Cardiac septum (tissue), 1 donor: ENCODE measurements around the gene BABAM2. TPM values are rescaled to one million over a fixed set of nuclear protein-coding genes. Genes with fewer than 3 reads are reported as not detected.
"Not testable (repeated sequence)": the region's sequence is repeated elsewhere in the genome, so short reads cannot be mapped to it uniquely, and the experiment has no call there.

Source experiments
- DNase-seq: peaks from one replicate; pipeline ENCODE4 v3.0.0-alpha.2; 2020; ENCODE audit warnings: low spot score
- intact Hi-C: fragments of 100-400 bp; cut with DNase I; formaldehyde crosslinking; loops from one replicate; pipeline ENCODE4 v1.14.0; 2022
- total RNA-seq: library from RNA; stranded (reverse); fragmentation: NEBNext Ultra II Directional; extraction: Animal tissue kit (Norgen Biotek cat#: 25700); gene quantifications from one replicate; pipeline ENCODE4 v1.2.1, GENCODE V29; 2021
- donor health status: DM: no; HTN: no; CAD: no.

BABAM2 gene
- total RNA-seq, 1 donor from 2014 or later, result 63.4 TPM

DNA sequence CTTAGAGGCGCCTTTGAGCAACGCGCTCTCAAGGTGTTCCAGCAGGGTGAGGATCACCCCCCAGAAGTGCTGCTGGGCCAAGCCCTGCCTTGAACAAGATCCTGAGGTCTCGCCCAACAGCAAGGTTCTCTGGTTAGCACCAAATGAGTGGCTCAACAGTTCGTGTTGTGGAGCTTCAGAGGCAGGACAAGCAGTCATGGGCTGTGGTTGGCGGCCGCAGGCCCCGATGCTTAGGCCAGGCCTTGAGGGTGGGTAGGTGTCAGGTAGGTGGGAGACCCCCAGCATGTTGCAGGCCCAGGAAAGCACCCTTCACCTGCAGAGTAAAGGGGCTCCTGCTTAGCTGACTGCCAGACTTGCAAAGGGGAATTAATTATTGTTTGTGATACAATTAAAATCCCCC lies 431.9 kb downstream of the BABAM2 start:
- no peak for DNase-seq

DNA sequence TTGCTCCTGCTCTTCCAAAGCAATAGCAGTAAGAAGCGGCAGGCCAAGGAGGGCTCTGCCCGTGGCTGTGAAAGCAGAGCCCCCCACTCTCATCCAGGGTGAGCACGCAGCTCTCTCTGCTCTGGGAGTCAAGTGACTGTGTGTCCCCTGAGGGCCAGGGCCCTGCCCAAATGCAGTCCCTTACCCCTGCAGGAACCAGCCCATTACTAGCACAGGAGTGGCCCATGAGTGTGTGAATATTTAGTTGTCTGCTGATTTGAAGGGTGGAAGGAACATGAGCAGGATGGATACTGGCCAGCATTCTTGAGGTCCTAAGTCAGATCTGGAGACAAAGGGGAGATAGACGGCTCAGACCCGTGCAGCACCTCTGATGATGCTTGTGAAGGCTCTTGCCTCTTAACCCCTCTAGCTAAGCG lies 432.5 kb downstream of the BABAM2 start:
- no peak for DNase-seq
- intact Hi-C loops, result no loop called here

More for the DNA sequence above, 431.9 kb downstream of the BABAM2 start:
- intact Hi-C loops, result no loop called here

DNA sequence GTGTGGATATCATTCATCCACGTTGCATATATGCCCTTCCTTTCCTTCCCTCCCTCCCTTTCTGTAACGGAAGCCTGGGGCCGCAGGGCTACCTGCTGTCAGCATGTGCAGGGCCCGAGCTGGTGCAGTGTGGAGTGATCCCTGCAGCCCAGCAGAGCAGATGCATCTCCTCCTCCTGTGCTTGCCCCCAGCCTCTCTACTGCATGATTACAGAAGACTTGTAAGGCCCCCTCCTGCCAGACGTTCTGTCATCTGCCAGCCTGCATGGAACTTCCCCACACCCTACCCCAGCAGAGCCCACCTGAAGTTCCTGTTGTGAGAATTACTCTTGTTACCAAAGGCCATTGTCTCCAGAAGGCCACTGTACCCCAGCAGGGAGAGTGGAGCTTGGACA lies 434.6 kb downstream of the BABAM2 start:
- no peak for DNase-seq
- intact Hi-C loops, result no loop called here

DNA sequence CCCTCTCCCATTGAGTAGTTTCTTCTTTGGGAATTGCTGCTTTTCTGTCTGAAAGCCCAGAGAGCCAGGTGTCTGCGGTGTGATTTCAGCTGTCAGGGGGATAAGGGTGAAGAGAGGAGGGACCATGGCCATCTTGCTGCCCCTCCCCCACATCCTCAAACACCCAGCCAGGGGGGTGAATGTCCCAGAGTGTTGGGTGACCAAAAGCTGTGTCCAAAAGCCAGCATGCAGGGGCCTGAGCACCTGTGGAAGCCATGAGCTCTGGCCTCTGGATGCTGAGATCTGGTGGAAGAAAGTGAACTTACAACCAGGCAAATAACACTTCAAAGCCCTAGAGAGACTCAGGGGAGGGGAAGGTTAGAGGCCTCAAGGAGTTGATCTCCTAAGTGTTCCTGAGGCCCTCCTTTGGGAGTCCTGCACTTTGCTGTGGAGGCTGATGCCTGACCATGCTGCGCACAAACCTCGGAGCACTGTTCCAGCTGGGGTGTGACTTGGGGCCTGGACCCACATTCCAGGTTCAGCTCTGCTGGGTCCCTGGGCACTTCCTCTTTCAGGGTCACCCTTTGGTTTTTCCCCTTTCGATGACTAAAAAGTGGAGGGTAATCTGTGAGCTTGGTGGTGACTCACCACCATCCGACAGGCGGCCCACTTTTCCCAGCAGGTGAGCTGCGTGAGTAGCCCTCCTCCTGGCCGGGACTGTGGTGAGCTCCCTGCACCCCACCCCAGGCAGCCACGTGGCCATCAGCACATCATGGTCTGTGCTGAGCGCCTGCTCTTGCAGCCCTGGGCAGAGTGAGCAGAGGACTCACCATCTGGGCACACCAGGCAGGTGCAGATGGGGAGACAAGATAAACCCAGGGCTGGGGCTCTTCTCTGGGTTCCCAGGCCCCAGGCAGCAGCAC lies 435.3 kb downstream of the BABAM2 start:
- no peak for DNase-seq
- intact Hi-C loops, result no loop called here

DNA sequence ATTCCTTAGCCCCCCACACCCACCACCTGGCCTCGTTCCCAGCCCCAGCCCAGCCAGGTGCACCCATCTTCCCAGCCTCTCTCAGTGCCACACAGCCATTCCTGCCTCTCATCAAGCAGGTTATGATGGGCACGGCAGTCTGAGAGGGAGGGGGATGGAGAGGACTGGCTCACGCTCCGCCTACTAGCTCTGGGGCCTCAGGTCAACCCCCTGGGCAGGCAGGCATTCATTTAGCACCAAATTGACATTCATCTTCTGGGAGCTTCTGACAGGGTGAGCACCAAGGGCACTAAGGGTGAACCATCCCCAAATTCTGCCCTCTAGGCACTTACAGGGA lies 435.9 kb downstream of the BABAM2 start:
- intact Hi-C loops, result no loop called here
- DNase-seq, result no peak

DNA sequence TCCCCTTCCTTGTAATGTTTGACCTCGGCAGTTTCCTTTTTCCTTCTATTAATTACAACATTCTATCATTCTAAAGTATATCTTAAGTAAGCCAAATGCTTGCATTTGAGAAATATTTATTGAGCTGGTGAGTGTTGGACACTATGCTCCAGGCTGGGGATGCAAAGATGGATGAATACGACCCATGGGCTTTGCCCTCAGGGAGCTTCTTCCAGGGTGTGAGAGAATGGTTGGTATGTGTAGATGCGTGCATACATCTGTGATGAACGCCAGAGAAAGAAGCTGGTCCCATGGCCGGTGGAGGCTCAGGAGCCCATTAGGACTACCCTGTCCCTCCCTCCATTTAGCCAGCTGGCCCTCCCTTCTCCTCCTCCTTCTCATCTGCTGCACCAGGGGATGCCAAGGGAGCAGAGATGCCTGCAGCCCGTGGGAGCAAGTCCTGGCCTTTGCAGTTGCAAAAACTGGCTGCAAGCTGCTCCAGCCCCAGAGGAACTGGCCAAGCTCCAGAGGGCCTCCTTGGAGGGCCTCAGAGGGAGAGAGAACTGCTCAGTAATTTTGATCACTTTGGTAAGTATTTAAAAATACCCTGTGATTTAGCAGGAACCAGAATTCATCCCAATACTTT lies 436.5 kb downstream of the BABAM2 start:
- intact Hi-C loops, result no loop called here
- DNase-seq, result peak; percentile 46

DNA sequence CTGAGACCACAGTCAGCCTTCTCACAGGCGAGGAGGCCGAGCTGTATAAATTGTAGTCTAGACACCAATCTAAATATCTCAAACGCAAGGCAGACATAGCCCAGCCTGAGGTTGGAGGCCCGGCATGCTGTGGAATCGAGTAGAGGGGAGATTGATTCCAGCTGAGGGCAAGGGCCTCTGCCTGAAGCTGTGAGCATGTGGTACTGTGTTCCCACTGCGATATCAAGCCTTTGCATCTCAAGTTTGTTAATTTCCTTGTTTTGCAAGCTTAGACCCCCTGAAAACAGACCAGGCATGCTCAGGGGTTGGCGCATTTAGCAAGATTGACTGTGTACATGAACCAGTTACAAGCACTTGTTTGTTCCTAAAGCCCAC lies 437.0 kb downstream of the BABAM2 start:
- peak; percentile 53 for DNase-seq
- intact Hi-C loops, result no loop called here

DNA sequence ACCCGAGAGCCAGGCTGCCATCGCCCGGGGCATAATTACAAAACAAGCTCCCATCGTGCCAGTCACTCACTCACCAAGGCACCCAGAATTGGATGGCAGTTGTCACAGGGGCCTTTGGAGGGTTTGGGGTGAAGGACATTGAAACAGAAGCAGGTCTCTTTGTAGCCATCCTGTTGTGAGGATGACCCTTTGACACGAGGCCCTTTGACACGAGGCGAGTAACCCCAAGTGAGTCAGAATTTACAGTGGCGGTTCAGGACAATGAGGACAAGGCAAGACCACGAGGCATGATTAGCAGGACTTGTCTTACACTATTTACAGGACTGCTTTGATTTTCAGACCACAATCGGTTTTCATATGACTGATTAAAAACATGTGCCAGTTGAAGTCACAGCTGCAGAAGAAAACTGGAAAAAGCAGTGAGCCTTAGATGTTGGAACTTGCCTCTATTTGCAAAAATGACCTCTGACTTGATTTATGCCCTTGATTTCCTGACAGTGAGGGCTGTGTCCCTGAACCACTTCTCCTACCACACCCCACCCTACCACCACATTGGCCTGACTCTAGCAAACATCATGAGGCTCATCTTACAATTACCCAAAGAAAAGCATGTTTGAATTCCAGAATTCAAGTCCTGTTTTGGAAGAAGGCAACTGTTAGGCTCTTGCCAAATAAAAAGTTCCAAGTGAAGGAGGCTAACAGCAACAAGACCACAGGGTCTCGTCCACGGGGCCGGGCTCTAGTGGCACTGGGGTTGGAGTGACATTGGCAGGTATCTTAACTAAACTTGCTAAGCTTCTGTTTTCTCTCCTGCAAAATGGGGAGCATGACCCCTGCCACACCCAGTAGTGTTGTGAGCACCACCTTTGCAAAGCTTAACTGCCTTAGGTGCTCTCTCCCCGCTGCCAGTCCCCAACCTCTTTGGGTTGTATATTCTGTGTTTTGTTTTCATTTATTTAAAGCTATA lies 437.7 kb downstream of the BABAM2 start:
- peak; percentile 54 for DNase-seq
- intact Hi-C loops, result no loop called here

DNA sequence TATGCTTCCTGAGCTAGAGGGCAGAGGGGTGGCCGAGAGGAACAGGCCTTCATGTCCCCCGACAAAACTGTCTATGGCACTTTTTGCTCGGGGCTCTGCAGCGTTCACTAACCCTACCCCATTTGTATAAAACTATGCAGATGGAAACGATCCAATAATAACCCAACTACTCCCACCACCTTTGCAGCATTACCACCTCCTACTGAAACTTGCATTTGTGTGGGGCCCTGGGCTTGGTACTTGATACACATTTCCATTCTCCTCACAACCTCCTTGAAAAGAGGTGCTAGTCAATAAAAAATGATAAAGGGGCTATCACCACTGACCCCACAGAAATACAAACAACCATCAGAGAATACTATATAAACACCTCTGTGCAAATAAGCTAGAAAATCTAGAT lies 438.7 kb downstream of the BABAM2 start:
- peak; percentile 24 for DNase-seq
- intact Hi-C loops, result no loop called here

DNA sequence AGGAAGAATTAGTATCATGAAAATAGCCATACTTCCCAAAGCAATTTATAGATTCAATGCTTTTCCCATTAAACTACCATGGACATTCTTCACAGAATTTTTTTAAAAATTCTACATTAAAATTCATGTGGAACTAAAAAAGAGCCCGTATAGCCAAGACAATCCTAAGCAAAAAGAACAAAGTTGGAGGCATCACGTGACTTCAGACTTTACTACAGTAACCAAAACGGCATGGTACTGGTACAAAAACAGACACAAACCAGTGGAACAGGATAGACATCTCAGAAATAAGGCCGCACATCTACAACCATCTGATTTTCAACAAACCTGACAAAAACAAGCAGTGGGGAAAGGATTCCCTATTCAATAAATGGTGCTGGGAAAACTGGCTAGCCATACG lies 440.2 kb downstream of the BABAM2 start:
- intact Hi-C loops, result not testable (repeated sequence)

DNA sequence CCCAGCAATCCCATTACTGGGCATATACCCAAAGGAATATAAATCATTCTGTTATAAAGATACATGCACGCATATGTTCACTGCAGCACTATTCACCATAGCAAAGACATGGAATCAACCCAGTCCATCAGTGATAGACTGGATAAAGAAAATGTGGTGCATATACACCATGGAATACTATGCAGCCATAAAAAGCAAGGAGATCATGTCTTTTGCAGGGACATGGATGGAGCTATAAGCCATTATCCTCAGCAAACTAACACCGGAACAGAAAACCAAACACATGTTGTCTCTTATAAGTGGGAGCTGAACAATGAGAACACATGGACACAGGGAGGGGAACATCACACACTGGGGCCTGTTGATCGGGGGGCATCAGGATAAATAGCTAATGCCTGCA lies 441.3 kb downstream of the BABAM2 start:
- intact Hi-C loops, result not testable (repeated sequence)
- peak; percentile 27 for DNase-seq

More for the DNA sequence above, 440.2 kb downstream of the BABAM2 start:
- DNase-seq, result not testable (repeated sequence)

DNA sequence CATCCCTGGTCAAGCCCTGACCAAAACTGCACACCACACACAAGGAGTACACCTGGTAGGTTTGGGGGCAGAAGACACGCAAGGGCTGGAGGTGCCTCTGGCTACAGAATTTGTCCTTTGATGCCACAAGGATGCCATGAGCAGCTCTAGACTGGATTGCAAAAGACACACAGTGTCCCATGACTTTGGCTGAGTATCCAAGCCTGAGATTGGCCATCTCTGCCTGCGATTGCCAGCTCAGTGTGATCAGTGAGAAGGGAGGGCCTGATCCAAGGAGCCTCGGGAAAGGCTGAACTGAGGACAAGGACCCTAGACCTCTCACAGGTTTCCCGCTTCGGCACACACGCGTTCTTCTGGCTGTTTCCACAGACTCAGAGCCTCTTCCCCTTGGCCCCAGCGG lies 442.2 kb downstream of the BABAM2 start:
- DNase-seq, result no peak
- intact Hi-C loops, result no loop called here

DNA sequence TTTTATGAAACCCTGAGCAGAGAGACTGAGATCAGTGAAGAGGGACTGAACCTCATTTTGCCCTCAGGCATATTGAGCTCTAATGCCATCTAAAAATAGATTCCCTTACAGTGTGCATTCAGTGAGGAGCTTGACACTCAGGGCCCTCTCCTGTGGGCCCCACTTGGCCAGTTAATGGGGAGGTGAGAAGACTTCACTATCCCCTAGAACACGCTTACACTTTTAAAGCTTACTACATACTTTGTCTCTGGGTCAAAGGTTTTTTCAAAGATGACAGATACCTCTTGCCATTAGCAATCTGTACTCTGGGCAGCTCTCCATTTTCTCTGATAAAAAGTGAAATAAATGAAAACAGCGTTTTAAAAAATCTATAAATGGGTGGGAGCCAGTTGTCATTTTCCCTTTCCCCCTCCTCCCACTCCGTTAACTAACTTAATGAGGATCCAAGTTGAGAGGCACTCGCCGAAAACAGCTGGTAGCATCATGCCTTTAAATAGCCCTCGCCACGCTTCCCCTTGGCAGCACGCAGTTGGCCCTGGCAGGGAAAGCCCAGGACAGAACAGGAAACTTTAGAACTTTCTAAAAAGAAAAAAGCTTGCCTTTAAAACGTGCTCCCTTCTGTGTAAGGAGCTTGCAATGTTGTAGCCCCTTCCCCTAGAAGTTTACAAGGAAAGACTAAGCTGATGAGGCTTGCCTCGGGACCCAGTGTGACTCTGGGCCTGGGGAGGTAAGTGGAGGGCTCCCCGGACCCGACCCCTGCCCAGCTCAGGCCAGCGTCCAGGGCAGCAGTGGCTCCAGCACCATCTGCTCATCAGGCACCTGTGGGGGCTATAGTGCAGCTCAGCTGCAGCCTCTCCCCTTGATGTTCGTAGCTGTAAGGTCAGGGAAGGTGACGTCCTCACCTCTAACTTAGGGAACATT lies 443.3 kb downstream of the BABAM2 start:
- no peak for DNase-seq
- intact Hi-C loops, result loop anchor here (1.0 kb wide), 1 partner anchor 22 kb away; no protein-coding TSS in a partner anchor

DNA sequence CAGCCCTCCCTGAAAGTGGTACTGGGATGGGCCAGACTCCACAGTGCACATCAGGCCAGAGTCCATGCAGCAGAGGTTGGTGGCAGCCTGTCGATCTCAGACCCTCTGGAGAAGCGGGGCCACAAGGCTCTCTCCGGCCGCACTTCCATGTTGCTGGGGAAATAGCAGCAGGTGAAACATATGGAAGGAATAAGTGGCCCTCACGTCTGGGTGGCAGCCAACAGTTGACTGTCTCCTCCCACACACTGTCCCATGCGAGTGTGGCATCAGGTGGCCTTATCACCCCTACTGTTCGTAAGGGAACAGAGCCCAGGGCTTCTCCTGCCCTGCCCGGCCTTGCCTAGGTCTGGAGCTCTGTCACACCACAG lies 444.0 kb downstream of the BABAM2 start:
- peak; percentile 81 for DNase-seq
- intact Hi-C loops, result loop anchor here (1.0 kb wide), 1 partner anchor 22 kb away; no protein-coding TSS in a partner anchor

DNA sequence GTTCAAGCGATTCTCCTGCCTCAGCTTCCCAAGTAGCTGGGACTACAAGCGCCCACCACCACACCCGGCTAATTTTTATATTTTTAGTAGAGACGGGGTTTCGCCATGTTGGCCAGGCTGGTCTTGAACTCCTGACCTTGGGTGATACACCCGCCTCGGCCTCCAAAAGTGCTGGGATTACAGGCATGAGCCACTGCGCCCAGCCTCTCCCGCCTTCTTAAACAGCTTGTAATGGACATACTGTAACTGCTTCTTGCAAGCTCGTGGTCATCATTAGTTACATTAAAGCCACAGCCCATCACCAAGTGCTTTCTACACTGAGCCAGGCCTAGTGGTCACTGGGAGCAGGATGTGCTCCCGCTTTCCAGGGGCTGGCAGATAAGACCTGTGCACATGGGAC lies 444.7 kb downstream of the BABAM2 start:
- intact Hi-C loops, result loop anchor here (5.0 kb wide), 1 partner anchor 378 kb away; no protein-coding TSS in a partner anchor
- not testable (repeated sequence) for DNase-seq

DNA sequence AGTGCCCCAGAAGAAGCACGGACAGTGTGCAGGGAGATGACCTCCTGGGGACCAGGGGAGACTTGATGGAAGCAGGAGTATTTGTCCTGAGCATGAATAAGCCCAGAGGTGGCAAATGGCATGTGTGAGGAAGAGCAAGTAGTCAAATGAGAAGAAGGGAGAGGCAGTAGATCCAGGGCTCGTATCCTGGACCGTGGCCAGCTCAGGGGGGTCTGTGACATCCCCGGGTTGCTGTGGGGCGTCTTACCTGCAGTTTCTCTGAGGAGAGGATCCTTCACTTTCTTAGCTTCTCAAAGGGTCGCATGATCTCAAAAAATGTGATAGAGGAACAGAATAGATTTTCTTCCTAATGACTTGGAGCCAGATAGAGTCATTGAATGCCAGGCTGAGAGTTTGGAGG lies 445.1 kb downstream of the BABAM2 start:
- intact Hi-C loops, result loop anchor here (5.0 kb wide), 1 partner anchor 378 kb away; no protein-coding TSS in a partner anchor
- no peak for DNase-seq

DNA sequence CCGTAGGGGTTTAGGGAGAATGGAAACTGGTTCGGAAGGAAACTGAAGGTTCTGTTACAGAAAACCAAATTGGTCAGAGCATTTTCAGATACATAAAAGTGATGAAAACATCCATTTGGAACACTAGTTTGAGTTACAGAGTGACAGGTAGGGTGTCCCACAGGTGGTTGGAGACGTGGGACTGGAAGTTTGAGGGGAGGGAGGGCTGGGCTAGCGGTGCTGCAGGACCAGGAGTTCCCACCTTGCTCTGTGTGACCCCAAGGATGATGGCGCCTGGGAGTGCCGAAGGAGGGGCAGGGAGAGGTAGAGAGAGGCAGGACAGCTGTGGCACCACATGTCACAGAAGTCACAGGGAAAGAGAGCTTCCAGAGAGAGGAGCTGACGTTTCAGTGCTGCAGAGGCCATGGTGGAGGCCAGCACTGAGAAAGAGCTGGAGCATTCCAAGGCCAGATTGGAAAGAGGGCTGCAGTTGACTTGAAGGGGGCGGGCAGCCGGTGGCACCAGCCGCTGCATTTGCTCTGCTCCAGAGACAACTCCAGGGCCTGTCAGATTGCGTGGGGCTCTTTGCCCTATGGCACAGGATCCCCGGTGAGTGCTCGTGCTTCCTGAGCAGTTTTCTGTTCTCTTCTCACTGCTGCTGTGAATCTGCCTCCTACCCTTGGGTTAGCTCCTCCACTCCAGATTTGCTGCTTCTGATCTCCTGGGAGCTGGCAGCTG lies 445.9 kb downstream of the BABAM2 start:
- intact Hi-C loops, result loop anchor here (5.0 kb wide), 1 partner anchor 379 kb away; no protein-coding TSS in a partner anchor
- no peak for DNase-seq
